Measurements from ENCODE around the gene TIGD1. TPM values are rescaled to one million over a fixed set of nuclear protein-coding genes. Genes with fewer than 3 reads are reported as not detected.

The TIGD1 gene
- total RNA-seq, 4 donors from 2014 or later, result 1.2 to 7.1 (median 3.2) TPM

- Histone ChIP-seq H3K36me3 (no peaks in the 10 kb centered on the region), H3K27ac (no peak overlapping the region), H3K27me3 (peaks cover 0 to 59% (median 0%) of the 10 kb centered on the region in 4 donors), H3K9me3 (no peaks in the 10 kb centered on the region), H3K4me1 (no peaks in the 10 kb centered on the region), H3K4me3 (no peak overlapping the region)
- intact Hi-C loops (cut with DNase I), result no loop called here
- WGBS, 2 donors, result 73 to 82% methylated on average over 5 to 10 of the region's 10 CpGs
- no peak for TF ChIP-seq CTCF (IDR thresholded peaks at IDR 0.05)
- TF ChIP-seq POLR2A (IDR thresholded peaks at IDR 0.05), result no peak
- no peak for DNase-seq
Observed at GRCh38 chr2:232512602-232513001, 37.8 kb downstream of the TIGD1 start.

GRCh38 chr2:232511336-232511890 is 38.9 kb downstream of the TIGD1 start:
- no peak for TF ChIP-seq POLR2A (IDR thresholded peaks at IDR 0.05)
- TF ChIP-seq CTCF (IDR thresholded peaks at IDR 0.05), result no peak
- 30% methylated on average over 3 of the region's 11 CpGs; no CpG with 5 or more reads in 1 of the 2 donors for WGBS, 2 donors
- Histone ChIP-seq H3K9me3 (no peaks in the 10 kb centered on the region), H3K36me3 (no peaks in the 10 kb centered on the region), H3K4me1 (no peaks in the 10 kb centered on the region), H3K27me3 (peaks cover 0 to 70% (median 0%) of the 10 kb centered on the region in 4 donors), H3K4me3 (no peak overlapping the region), H3K27ac (no peak overlapping the region)
- intact Hi-C loops (cut with DNase I), result no loop called here
- no peak for DNase-seq

GRCh38 chr2:232508251-232508650 is 42.1 kb downstream of the TIGD1 start:
- Histone ChIP-seq H3K36me3 (no peaks in the 10 kb centered on the region), H3K4me3 (no peak overlapping the region), H3K4me1 (peaks cover 0 to 6% (median 5%) of the 10 kb centered on the region in 3 donors), H3K27me3 (peaks cover 0 to 87% (median 6%) of the 10 kb centered on the region in 4 donors), H3K9me3 (no peaks in the 10 kb centered on the region), H3K27ac (no peak overlapping the region)
- WGBS, 2 donors, result 70 to 71% methylated on average over 4 of the region's 7 CpGs
- DNase-seq, result no peak
- no peak for TF ChIP-seq CTCF (IDR thresholded peaks at IDR 0.05)
- no peak for TF ChIP-seq POLR2A (IDR thresholded peaks at IDR 0.05)
- intact Hi-C loops (cut with DNase I), result no loop called here

- no peaks in the 10 kb centered on the region for H3K9me3 ChIP-seq
- peaks cover 0 to 87% (median 7%) of the 10 kb centered on the region in 4 donors for H3K27me3 ChIP-seq
- TF ChIP-seq CTCF (IDR thresholded peaks at IDR 0.05), result no peak
- no peak for TF ChIP-seq POLR2A (IDR thresholded peaks at IDR 0.05)
- peaks cover 3 to 19% (median 10%) of the 10 kb centered on the region in 3 donors for H3K4me1 ChIP-seq
- WGBS, 2 donors, result 88% methylated on average over 2 of the region's 4 CpGs; no CpG with 5 or more reads in 1 of the 2 donors
- no peak overlapping the region for H3K4me3 ChIP-seq
- no peaks in the 10 kb centered on the region for H3K36me3 ChIP-seq
- no peak overlapping the region for H3K27ac ChIP-seq
- intact Hi-C loops (cut with DNase I), result no loop called here
- no peak for DNase-seq
Observed at GRCh38 chr2:232506709-232507108, 43.6 kb downstream of the TIGD1 start.

GRCh38 chr2:232505856-232506255 is 44.5 kb downstream of the TIGD1 start:
- Histone ChIP-seq H3K27ac (no peak overlapping the region), H3K27me3 (peaks cover 0 to 87% (median 7%) of the 10 kb centered on the region in 4 donors), H3K36me3 (no peaks in the 10 kb centered on the region), H3K4me1 (peaks cover 3 to 19% (median 10%) of the 10 kb centered on the region in 3 donors), H3K9me3 (no peaks in the 10 kb centered on the region), H3K4me3 (no peak overlapping the region)
- 60% methylated on average over 2 of the region's 10 CpGs; no CpG with 5 or more reads in 1 of the 2 donors for WGBS, 2 donors
- no peak for DNase-seq
- TF ChIP-seq CTCF (IDR thresholded peaks at IDR 0.05) (no peak), POLR2A (IDR thresholded peaks at IDR 0.05) (no peak)
- intact Hi-C loops (cut with DNase I), result no loop called here

Measured in esophagus squamous epithelium (tissue), 5 donors.